K562 (cell line): Measurements from ENCODE around the gene CTSW. TPM values are rescaled to one million over a fixed set of nuclear protein-coding genes. Genes with fewer than 3 reads are reported as not detected.

Experiments
- E2F8 ChIP-seq: fragments of 450-650 bp; IDR thresholded peaks from 2 replicates; pipeline ENCODE4 v1.7.1; 2018; ENCODE audit warnings: mild to moderate bottlenecking, low read depth; ENCODE audit not compliant: partially characterized antibody
- EGR1 ChIP-seq: fragments of 450-650 bp; conservative IDR thresholded peaks from 2 replicates; pipeline ENCODE4 v1.6.1; 2017; ENCODE audit warnings: mild to moderate bottlenecking
- FOXP4 ChIP-seq: sonication (generic); formaldehyde crosslinking; IDR thresholded peaks from 2 replicates; pipeline ENCODE4 v1.8.0; 2022; ENCODE audit warnings: mild to moderate bottlenecking, missing genetic modification reagents, borderline replicate concordance
- LARP7 ChIP-seq: fragments of 450-650 bp; IDR thresholded peaks from 2 replicates; pipeline ENCODE4 v1.6.1; 2016
- MEF2D ChIP-seq: conservative IDR thresholded peaks from 2 replicates; pipeline ENCODE4 v1.6.1; 2016; ENCODE audit warnings: low read depth, missing genetic modification characterization, missing compliant biosample characterization
- MTA1 ChIP-seq: fragments of 450-650 bp; IDR thresholded peaks from 2 replicates; pipeline ENCODE4 v1.6.1; 2017; ENCODE audit warnings: borderline replicate concordance
- SMARCA4 ChIP-seq: fragments of 450-650 bp; IDR thresholded peaks from 2 replicates; pipeline ENCODE4 v1.6.1; 2016
- SMARCE1 ChIP-seq: fragments of 450-650 bp; IDR thresholded peaks from 2 replicates; pipeline ENCODE4 v1.7.1; 2016; ENCODE audit warnings: mild to moderate bottlenecking
- SOX6 ChIP-seq: fragments of 450-650 bp; IDR thresholded peaks from 2 replicates; pipeline ENCODE4 v1.6.1; 2014; ENCODE audit warnings: mild to moderate bottlenecking
- SPI1 ChIP-seq: IDR thresholded peaks from 2 replicates; pipeline ENCODE4 v1.6.1; 2011; ENCODE audit warnings: low read depth, low read length, control low read depth, borderline replicate concordance
- TAF7 ChIP-seq: fragments of 450-650 bp; IDR thresholded peaks from 2 replicates; pipeline ENCODE4 v1.6.1; 2016; ENCODE audit warnings: missing genetic modification characterization, missing compliant biosample characterization
- TRIM28 ChIP-seq: fragments of 450-650 bp; IDR thresholded peaks from 2 replicates; pipeline ENCODE4 v1.6.1; 2017
- TSC22D4 ChIP-seq: fragments of 450-650 bp; IDR thresholded peaks from 2 replicates; pipeline ENCODE4 v1.6.1; 2016; ENCODE audit warnings: missing genetic modification characterization, missing biosample characterization, control low read depth
- USF2 ChIP-seq: sonication (generic); formaldehyde crosslinking; IDR thresholded peaks from 2 replicates; pipeline ENCODE4 v1.5.0; 2020; ENCODE audit warnings: missing genetic modification reagents
- ZNF436 ChIP-seq: fragments of 250-450, 450-650 bp; sonication (Bioruptor Pico); formaldehyde crosslinking; IDR thresholded peaks from 2 replicates; pipeline ENCODE4 v1.7.0; 2020; ENCODE audit warnings: mild to moderate bottlenecking
- ZNF609 ChIP-seq: sonication (generic); formaldehyde crosslinking; IDR thresholded peaks from 2 replicates; pipeline ENCODE4 v1.8.1; 2023; ENCODE audit warnings: missing genetic modification reagents, mild to moderate bottlenecking, borderline replicate concordance
- ZZZ3 ChIP-seq: fragments of 450-650 bp; IDR thresholded peaks from 2 replicates; pipeline ENCODE4 v1.6.1; 2016; ENCODE audit warnings: antibody characterized with exemption, mild to moderate bottlenecking, moderate library complexity
- polyA plus RNA-seq, 8 experiments: library from polyadenylated mRNA; depleted of rRNA in 4 of 8; stranded (reverse) in 5 of 8; unstranded in 3 of 8; fragments of >200 nt; fragmentation: Nextera tagmentation in 2 of 8; fragmentation: Illumina TruSeq in 1 of 8; extraction: Ambion mirVana in 2 of 8; extraction: Trizol in 1 of 8; gene quantifications; 2 replicates each; pipeline versions ENCODE4 v1.2.1 to v1.2.3, GENCODE V29; 2011 to 2014; ENCODE audit warnings: inconsistent platforms in 1 of 8, missing spikeins in 1 of 8
- total RNA-seq, 7 experiments: library from RNA; depleted of rRNA in 6 of 7; stranded (reverse); fragments of >200 nt in 6 of 7; fragmentation: Illumina TruSeq in 2 of 7; extraction: Trizol in 2 of 7; gene quantifications; 2 replicates each; pipeline versions ENCODE4 v1.2.1 to v1.2.3, GENCODE V29; 2011 to 2021; ENCODE audit warnings: low replicate concordance in 1 of 7

Gene CTSW
- total and polyA plus RNA-seq, 9 of the 15 experiments (the other 6 are each of a cell fraction or from before 2014, with no cell fraction given) = 0.04 TPM; not detected in 8

- no peak for TF ChIP-seq ZNF609
- TF ChIP-seq MTA1 = no peak
- no peak for TF ChIP-seq ZNF436 (CRISPR knock-in tag)
- peak; percentile 94 for TF ChIP-seq USF2 (CRISPR knock-in tag)
- no peak for TF ChIP-seq TRIM28
- peak; percentile 90 for TF ChIP-seq EGR1
- no peak for TF ChIP-seq SOX6
- TF ChIP-seq MEF2D (tag) = no peak
- no peak for TF ChIP-seq TAF7
- peak; percentile 26; the same call in 1 of the 2 replicates for TF ChIP-seq SMARCA4
- no peak for TF ChIP-seq E2F8
- no peak for TF ChIP-seq LARP7
- no peak for TF ChIP-seq TSC22D4 (tag)
- peak; percentile 10; the same call in 1 of the 2 replicates for TF ChIP-seq SMARCE1
- no peak for TF ChIP-seq FOXP4 (CRISPR knock-in tag)
- no peak for TF ChIP-seq ZZZ3
- no peak for TF ChIP-seq SPI1
Observed at GRCh38 chr11:65873318-65874156, 6.1 kb upstream of the CTSW start (continued).
